DOHH2 (cell line): ENCODE results near the gene GRID1.

Experiments
- H3F3A ChIP-seq: fragments of 200-600 bp; sonication (generic), shearing (Covaris generic); 2 replicates; pipeline ENCODE4 v1.6.0; 2016; ENCODE audit warnings: antibody characterized with exemption, mild to moderate bottlenecking; ENCODE audit not compliant: control insufficient read depth, insufficient read depth
- H3K27ac ChIP-seq: fragments of 200-600 bp; sonication (generic); 2 replicates; pipeline ENCODE4 v1.5.1; 2014; ENCODE audit warnings: low read depth, mild to moderate bottlenecking, low read length, moderate library complexity
- H3K27me3 ChIP-seq: fragments of 200-600 bp; sonication (generic); 2 replicates; pipeline ENCODE4 v1.6.1; 2014; ENCODE audit warnings: mild to moderate bottlenecking, low read length, mixed read lengths; ENCODE audit not compliant: control insufficient read depth
- H3K36me3 ChIP-seq: fragments of 200-600 bp; sonication (generic); 2 replicates; pipeline ENCODE4 v1.6.1; 2014; ENCODE audit warnings: mild to moderate bottlenecking, low read length, moderate library complexity, mixed read lengths; ENCODE audit not compliant: control insufficient read depth
- H3K4me1 ChIP-seq: fragments of 200-600 bp; sonication (generic); 2 replicates; pipeline ENCODE4 v1.6.1; 2014; ENCODE audit warnings: mild to moderate bottlenecking, low read length, mixed read lengths; ENCODE audit not compliant: control insufficient read depth
- H3K4me2 ChIP-seq: fragments of 200-600 bp; sonication (generic); 2 replicates; pipeline ENCODE4 v1.6.0; 2014; ENCODE audit warnings: mild to moderate bottlenecking, low read length, moderate library complexity
- H3K4me3 ChIP-seq: fragments of 200-600 bp; sonication (generic); 2 replicates; pipeline ENCODE4 v1.5.1; 2014; ENCODE audit warnings: mild to moderate bottlenecking, low read length, mixed read lengths
- H3K79me2 ChIP-seq: fragments of 200-600 bp; sonication (generic); 2 replicates; pipeline ENCODE4 v1.6.1; 2014; ENCODE audit warnings: mild to moderate bottlenecking, low read length, mixed read lengths; ENCODE audit not compliant: control insufficient read depth
- H3K9me2 ChIP-seq: fragments of 200-600 bp; sonication (generic); replicated peaks from 2 replicates; pipeline ENCODE4 v1.6.1; 2014; ENCODE audit warnings: mild to moderate bottlenecking, low read length, mixed read lengths; ENCODE audit not compliant: control insufficient read depth
- H3K9me3 ChIP-seq: fragments of 200-600 bp; sonication (generic); 2 replicates; pipeline ENCODE4 v1.6.1; 2014; ENCODE audit warnings: antibody characterized with exemption, low read length, mixed read lengths; ENCODE audit not compliant: control insufficient read depth, insufficient read depth
- H4K20me1 ChIP-seq: fragments of 200-600 bp; sonication (generic); 2 replicates; pipeline ENCODE4 v1.6.0; 2014; ENCODE audit warnings: low read depth, mild to moderate bottlenecking, antibody characterized with exemption, low read length, moderate library complexity; ENCODE audit not compliant: control insufficient read depth, insufficient read depth
- CTCF ChIP-seq: fragments of 200-600 bp; sonication (generic); IDR thresholded peaks from one replicate; pipeline ENCODE4 v1.5.1; 2014; ENCODE audit warnings: antibody characterized with exemption, mild to moderate bottlenecking, low read depth, low read length; ENCODE audit not compliant: poor library complexity, severe bottlenecking
- EZH2phosphoT487 ChIP-seq: fragments of 200-600 bp; sonication (generic); IDR thresholded peaks from 2 replicates; pipeline ENCODE4 v1.6.1; 2017; ENCODE audit warnings: borderline replicate concordance, mild to moderate bottlenecking, antibody characterized with exemption, low read length, moderate library complexity, mixed read lengths

Gene GRID1

DNA sequence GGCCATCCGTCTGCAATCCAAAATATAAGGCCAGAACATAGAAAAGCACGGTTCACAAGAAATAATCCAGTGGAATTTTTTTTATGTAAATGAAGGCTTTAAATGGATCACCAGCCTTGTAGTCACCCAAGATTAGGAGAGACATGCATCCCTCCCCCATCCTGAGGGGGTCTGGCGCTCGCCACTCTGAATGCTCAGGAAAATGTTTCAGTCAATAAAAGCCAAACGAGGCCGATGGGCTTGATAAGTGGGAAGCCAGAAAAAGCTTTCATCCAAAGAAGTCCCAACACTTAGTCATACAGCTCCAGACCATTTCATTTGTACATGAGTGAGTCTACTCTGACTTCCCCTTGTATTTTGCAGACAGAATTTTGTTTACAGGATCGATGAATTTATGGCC, 631.8 kb downstream of the GRID1 start:
- Histone ChIP-seq H3K4me3 (no peak overlapping the region), H3K9me3 (no peaks in the 10 kb centered on the region), H3K4me1 (no peaks in the 10 kb centered on the region), H3K36me3 (no peaks in the 10 kb centered on the region), H3K79me2 (no peaks in the 10 kb centered on the region), H3K27ac (no peak overlapping the region), H4K20me1 (no peaks in the 10 kb centered on the region), H3K27me3 (no peaks in the 10 kb centered on the region), H3K9me2 (no peaks in the 10 kb centered on the region), H3F3A (no peaks in the 10 kb centered on the region), H3K4me2 (no peak overlapping the region)
- no peak for TF ChIP-seq CTCF

- no peak for TF ChIP-seq EZH2phosphoT487
- no peak for TF ChIP-seq CTCF
- Histone ChIP-seq H3F3A (no peaks in the 10 kb centered on the region), H3K9me2 (no peaks in the 10 kb centered on the region), H3K27me3 (no peaks in the 10 kb centered on the region), H3K36me3 (no peaks in the 10 kb centered on the region), H4K20me1 (no peaks in the 10 kb centered on the region), H3K4me1 (no peaks in the 10 kb centered on the region), H3K4me3 (no peak overlapping the region), H3K79me2 (no peaks in the 10 kb centered on the region), H3K9me3 (no peaks in the 10 kb centered on the region), H3K4me2 (no peak overlapping the region), H3K27ac (no peak overlapping the region)
These were observed 642.4 kb downstream of the GRID1 start for GRCh38 chr10:85724215-85724614.

DNA sequence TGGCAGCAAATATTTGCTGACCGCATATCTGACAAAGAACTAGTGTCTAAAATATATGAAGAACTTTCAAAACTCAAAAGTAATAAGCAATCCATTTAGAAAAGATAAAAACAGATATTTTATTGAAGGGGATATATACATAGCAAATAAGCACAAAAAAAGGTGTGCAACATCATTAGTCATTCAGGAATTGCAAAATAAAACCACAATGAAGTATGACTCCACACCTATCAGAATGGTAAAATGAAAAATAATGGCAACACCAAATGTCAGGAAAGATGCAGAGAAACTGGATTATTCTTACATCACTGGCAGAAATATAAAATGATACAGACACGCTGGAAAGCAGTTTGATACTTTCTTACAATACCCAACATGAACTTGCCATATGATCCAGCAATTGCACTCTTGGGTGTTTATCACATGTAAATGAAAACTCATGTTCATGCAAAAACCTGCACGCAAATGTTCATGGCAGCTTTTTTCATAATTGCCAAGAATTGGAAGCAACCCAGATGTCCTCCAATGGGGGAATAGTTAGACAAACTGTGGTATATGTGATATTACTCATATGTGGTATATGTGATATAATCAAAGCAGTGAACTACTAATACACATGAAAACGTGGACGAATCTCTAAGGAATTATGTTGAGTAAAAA, 645.5 kb downstream of the GRID1 start:
- H3K36me3 ChIP-seq, result no peaks in the 10 kb centered on the region
- no peak for TF ChIP-seq EZH2phosphoT487
- no peaks in the 10 kb centered on the region for H3K9me3 ChIP-seq
- no peak overlapping the region for H3K27ac ChIP-seq
- no peaks in the 10 kb centered on the region for H4K20me1 ChIP-seq
- H3K4me3 ChIP-seq, result no peak overlapping the region
- H3K4me1 ChIP-seq, result no peaks in the 10 kb centered on the region
- H3K4me2 ChIP-seq, result no peak overlapping the region
- H3K79me2 ChIP-seq, result no peaks in the 10 kb centered on the region
- H3F3A ChIP-seq, result no peaks in the 10 kb centered on the region
- no peaks in the 10 kb centered on the region for H3K9me2 ChIP-seq
- H3K27me3 ChIP-seq, result no peaks in the 10 kb centered on the region

- Histone ChIP-seq H3K4me2 (no peak overlapping the region), H3K4me3 (no peak overlapping the region), H3K27ac (no peak overlapping the region), H4K20me1 (no peaks in the 10 kb centered on the region), H3K9me2 (no peaks in the 10 kb centered on the region), H3K4me1 (no peaks in the 10 kb centered on the region), H3F3A (no peaks in the 10 kb centered on the region), H3K79me2 (no peaks in the 10 kb centered on the region), H3K36me3 (no peaks in the 10 kb centered on the region), H3K9me3 (no peaks in the 10 kb centered on the region), H3K27me3 (no peaks in the 10 kb centered on the region)
- TF ChIP-seq EZH2phosphoT487 (no peak), CTCF (no peak)
These were observed 647.2 kb downstream of the GRID1 start for GRCh38 chr10:85719408-85719807.
